Activated T-helper 2 cell treated with anti-CD3 and anti-CD28 coated beads, Interferon-gamma antibody, Interleukin-2, Interleukin-4, amounts not matched to agents 10 μg/mL and 5 μg/mL and 100 μg/mL, durations not matched to agents 14 hours and 24 hours and 36 hours (primary cell): ENCODE measurements around the gene SLC25A24. TPM values are rescaled to one million over a fixed set of nuclear protein-coding genes. Genes with fewer than 3 reads are reported as not detected.
"Not testable (repeated sequence)": the region's sequence is repeated elsewhere in the genome, so short reads cannot be mapped to it uniquely, and the experiment has no call there.

Experiments used
- DNase-seq: peaks from one replicate; pipeline ENCODE4 v3.0.0; 2021; ENCODE audit warnings: low spot score
- H3K27ac Mint-ChIP-seq: one replicate; pipeline ENCODE4 v1.8.0; 2021; ENCODE audit warnings: mixed read lengths
- H3K27me3 Mint-ChIP-seq: one replicate; pipeline ENCODE4 v1.8.0; 2021; ENCODE audit warnings: low read depth, mixed read lengths
- H3K36me3 Mint-ChIP-seq: one replicate; pipeline ENCODE4 v1.8.0; 2021; ENCODE audit warnings: low read depth, mixed read lengths
- H3K4me1 Mint-ChIP-seq: one replicate; pipeline ENCODE4 v1.8.0; 2021; ENCODE audit warnings: low read depth, mixed read lengths
- H3K4me3 Mint-ChIP-seq: one replicate; pipeline ENCODE4 v1.8.0; 2021; ENCODE audit warnings: low read depth, mild to moderate bottlenecking, moderate library complexity, mixed read lengths
- H3K9me3 Mint-ChIP-seq: one replicate; pipeline ENCODE4 v1.8.0; 2021; ENCODE audit warnings: mixed read lengths
- intact Hi-C: fragments of 100-400 bp; cut with micrococcal nuclease; formaldehyde crosslinking; loops from one replicate; pipeline ENCODE4 v1.15.1; 2023
- total RNA-seq: library from RNA; stranded (reverse); gene quantifications from 2 replicates; pipeline ENCODE4 v1.2.3, GENCODE V29; 2022

The SLC25A24 gene
- total RNA-seq, 1 donor from 2014 or later: 27.5 TPM

DNA sequence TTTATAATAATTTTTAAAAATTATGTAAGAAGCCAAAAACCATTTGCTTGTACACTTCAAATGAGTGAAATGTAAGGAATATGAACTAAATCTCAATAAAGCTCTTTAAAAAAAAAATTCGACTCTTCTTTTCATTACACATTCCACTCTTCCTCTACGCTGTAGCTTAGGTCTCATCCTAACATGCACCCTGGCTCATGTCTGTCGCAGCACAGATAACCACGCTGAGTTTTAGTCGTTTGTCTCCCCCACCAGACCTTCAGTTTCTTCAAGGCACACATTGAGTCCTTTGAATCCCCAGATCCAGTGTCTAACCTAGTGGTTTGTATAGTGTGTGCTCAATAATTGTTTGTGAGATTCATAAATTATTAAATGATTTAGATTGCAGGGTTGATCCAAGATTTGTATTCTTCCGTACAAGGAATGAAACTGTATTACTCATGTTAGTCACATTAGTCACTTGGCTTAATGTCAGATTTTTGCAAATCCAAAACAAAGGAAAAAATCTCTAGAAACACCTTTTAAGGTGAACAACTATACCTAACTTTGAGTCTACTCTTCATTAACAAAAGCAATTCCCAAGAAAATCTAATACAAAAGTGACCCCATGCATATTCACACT is 57.3 kb downstream of the SLC25A24 start:
- Mint-ChIP-seq H3K4me1 (peaks cover 4% of the 10 kb centered on the region), H3K27me3 (no peaks in the 10 kb centered on the region), H3K9me3 (peaks cover 3% of the 10 kb centered on the region), H3K27ac (no peak overlapping the region), H3K4me3 (no peak overlapping the region), H3K36me3 (peaks cover 76% of the 10 kb centered on the region)
- no peak for DNase-seq
- intact Hi-C loops: no loop called here

DNA sequence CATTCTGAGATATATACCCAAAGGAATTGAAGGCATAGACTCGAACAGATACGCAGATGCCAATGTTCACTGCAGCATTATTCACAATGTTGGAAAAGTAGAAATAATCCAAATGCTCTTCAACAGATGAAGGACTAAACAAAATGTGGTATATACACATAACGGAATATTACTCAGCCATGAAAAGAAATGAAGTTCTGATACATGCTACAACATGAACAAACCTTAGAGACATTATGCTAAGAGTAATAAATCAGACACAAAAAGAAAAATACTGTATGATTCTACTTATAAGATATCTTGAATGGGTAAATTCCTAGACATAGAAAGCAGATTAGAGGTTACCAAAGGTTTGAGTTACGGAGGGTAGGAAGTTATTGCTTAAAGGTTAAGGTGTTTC is 57.9 kb downstream of the SLC25A24 start:
- Mint-ChIP-seq H3K36me3 (peaks cover 72% of the 10 kb centered on the region), H3K27me3 (no peaks in the 10 kb centered on the region), H3K4me1 (peaks cover 4% of the 10 kb centered on the region), H3K9me3 (peaks cover 3% of the 10 kb centered on the region), H3K27ac (no peak overlapping the region), H3K4me3 (no peak overlapping the region)
- no peak for DNase-seq
- intact Hi-C loops: no loop called here

DNA sequence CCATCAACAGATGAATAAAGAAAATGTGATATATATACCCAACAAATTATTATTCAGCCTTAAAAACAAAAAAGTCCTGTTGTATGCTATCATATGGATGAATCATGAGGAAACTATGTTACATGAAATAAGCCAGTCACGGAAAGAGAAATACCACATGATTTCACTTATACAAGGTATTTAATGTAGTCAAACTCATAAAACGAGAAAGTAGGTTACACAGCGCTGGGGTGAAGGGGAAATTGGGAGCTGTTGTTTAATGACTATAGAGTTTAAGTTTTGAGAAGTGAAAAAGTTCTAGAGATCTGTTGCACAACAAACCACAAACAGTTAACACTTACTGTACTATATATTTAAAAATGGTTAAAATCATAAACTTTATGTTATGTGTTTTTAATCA is 58.5 kb downstream of the SLC25A24 start:
- no peak for DNase-seq
- Mint-ChIP-seq H3K27me3 (no peaks in the 10 kb centered on the region), H3K4me1 (peaks cover 4% of the 10 kb centered on the region), H3K4me3 (no peak overlapping the region), H3K9me3 (peaks cover 3% of the 10 kb centered on the region), H3K27ac (no peak overlapping the region), H3K36me3 (peaks cover 65% of the 10 kb centered on the region)
- intact Hi-C loops: no loop called here

DNA sequence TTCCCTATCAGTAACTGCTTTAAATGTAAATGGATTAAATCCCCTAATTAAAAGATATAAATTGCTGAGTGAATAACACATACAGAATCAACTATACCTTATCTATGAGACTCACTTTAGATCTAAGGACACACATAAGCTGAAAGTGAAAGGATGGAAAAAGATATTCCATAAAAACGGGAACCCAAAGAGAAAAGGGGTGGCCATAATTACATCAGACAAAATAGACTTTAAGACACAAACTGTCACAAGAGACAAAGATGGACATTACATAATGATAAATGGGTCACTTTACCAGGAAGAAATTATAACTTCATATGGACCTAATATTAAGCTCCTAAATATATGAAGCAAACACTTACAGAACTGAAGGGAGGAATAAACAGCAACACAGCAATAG is 59.2 kb downstream of the SLC25A24 start:
- Mint-ChIP-seq H3K4me1 (peaks cover 4% of the 10 kb centered on the region), H3K36me3 (peaks cover 58% of the 10 kb centered on the region), H3K9me3 (peaks cover 3% of the 10 kb centered on the region), H3K4me3 (no peak overlapping the region), H3K27me3 (no peaks in the 10 kb centered on the region), H3K27ac (no peak overlapping the region)
- no peak for DNase-seq
- intact Hi-C loops: no loop called here

DNA sequence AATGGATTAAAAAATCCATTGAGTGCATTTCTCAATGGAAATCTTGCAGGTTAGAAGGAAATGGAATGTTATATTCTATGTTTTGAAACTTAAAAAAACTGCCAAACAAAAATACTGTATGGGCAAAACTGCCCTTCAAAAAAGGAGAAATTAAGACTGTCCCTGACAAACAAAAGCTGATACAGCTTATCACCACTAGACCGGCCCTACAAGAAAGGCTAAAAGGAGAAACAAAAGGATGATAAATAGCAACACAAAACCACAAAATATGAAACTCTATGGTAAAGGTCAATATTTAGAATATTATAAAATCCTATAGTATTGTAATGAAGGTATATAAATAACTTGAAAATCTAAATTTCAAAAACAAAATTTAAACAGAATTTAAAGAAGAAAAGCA is 60.0 kb downstream of the SLC25A24 start:
- DNase-seq: no peak
- Mint-ChIP-seq H3K4me3 (no peak overlapping the region), H3K27ac (no peak overlapping the region), H3K27me3 (no peaks in the 10 kb centered on the region), H3K36me3 (peaks cover 54% of the 10 kb centered on the region), H3K9me3 (peaks cover 3% of the 10 kb centered on the region), H3K4me1 (peaks cover 4% of the 10 kb centered on the region)
- intact Hi-C loops: no loop called here

DNA sequence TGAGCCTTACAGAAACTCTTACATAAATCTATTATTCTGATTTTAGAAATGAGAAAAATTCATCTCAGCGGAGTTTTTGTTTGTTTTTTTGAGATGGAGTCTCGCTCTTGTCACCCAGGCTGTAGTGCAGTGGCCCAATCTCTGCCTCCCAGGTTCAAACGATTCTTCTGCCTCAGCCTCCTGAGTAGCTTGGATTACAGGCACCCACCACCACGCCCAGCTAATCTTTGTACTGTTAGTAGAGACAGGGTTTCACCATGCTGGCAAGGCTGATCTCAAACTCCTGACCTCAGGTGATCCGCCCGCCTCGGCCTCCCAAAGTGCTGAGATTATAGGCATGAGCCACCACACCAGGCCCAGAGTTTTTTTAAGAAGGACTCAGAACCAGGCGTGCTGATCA is 60.6 kb downstream of the SLC25A24 start:
- DNase-seq, intact Hi-C loops, H3K27ac Mint-ChIP-seq, H3K4me3 Mint-ChIP-seq, H3K4me1 Mint-ChIP-seq, H3K9me3 Mint-ChIP-seq, H3K27me3 Mint-ChIP-seq: not testable (repeated sequence)
- H3K36me3 Mint-ChIP-seq: peaks cover 51% of the 10 kb centered on the region

DNA sequence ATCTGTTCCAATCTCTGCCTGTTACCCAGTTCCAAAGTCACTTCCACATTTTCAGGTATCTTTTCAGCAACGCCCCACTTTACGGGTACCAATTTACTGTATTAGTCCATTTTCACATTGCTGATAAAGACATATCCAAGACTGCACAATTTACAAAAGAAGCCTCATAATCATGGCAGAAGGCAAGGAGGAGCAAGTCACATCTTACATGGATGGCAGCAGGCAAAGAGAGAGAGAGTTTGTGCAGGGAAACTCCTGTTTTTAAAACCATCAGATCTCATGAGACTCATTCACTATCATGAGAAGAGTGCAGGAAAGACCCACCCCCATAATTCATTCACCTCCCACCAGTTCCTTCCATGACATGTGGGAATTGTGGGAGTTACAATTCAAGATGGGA is 67.0 kb downstream of the SLC25A24 start:
- peaks cover 32% of the 10 kb centered on the region for H3K36me3 Mint-ChIP-seq
- H3K9me3 Mint-ChIP-seq, H3K27ac Mint-ChIP-seq, H3K4me1 Mint-ChIP-seq, H3K4me3 Mint-ChIP-seq, intact Hi-C loops, DNase-seq, H3K27me3 Mint-ChIP-seq: not testable (repeated sequence)

DNA sequence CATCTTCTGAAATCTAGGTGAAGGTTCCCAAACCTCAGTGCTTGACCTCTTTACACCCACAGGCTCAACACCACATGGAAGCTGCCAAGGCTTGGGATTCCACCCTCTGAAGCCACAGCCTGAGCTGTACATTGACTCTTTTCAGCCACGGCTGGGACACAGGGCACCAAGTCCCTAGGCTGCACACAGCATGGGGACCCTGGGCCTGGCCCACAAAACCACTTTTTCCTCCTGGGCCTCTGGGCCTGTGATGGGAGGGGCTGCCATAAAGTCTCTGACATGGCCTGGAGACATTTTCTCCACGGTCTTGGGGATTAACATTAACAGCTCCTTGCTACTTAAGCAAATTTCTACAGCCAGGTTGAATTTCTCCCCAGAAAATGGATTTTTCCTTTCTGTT is 67.8 kb downstream of the SLC25A24 start:
- H3K4me3 Mint-ChIP-seq, H3K27ac Mint-ChIP-seq, intact Hi-C loops, DNase-seq, H3K9me3 Mint-ChIP-seq, H3K27me3 Mint-ChIP-seq, H3K4me1 Mint-ChIP-seq: not testable (repeated sequence)
- H3K36me3 Mint-ChIP-seq: peaks cover 27% of the 10 kb centered on the region

DNA sequence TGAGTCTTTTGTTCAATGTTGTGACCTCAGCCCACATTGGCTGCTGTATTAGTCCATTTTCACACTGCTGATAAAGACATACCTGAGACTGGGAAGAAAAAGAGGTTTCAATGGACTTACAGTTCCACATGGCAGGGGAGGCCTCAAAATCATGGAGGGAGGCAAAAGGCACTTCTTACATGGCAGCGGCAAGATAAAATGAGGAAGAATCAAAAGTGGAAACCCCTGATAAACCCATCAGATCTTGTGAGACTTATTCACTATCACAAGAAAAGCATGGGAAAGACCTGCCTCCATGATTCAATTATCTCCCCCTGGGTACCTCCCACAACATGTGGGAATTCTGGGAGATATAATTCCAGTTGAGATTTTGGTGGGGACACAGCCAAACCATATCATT is 68.9 kb downstream of the SLC25A24 start:
- DNase-seq, H3K27ac Mint-ChIP-seq, H3K27me3 Mint-ChIP-seq, H3K4me1 Mint-ChIP-seq, H3K4me3 Mint-ChIP-seq, H3K9me3 Mint-ChIP-seq, intact Hi-C loops: not testable (repeated sequence)
- peaks cover 27% of the 10 kb centered on the region for H3K36me3 Mint-ChIP-seq

DNA sequence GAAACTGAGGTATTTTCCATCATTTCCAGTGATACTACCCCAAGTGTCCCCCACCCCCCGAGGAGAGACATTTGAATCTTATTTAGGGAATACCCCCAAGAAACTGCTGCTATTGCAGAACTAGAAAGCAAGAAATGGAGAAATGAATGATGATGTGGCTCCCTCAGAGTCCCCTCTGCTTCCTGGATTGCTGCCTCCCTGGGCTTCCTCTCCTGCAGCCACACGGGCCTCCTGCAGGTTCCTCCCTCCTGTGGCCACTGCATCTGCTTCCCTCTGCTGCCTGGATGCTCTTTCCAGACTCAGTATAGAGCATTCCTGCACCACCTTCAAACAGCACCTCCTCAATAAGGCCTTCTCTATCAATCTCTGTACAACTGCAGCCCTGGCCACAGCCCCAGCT is 69.3 kb downstream of the SLC25A24 start:
- intact Hi-C loops: no loop called here
- Mint-ChIP-seq H3K9me3 (peaks cover 7% of the 10 kb centered on the region), H3K36me3 (peaks cover 27% of the 10 kb centered on the region)

DNA sequence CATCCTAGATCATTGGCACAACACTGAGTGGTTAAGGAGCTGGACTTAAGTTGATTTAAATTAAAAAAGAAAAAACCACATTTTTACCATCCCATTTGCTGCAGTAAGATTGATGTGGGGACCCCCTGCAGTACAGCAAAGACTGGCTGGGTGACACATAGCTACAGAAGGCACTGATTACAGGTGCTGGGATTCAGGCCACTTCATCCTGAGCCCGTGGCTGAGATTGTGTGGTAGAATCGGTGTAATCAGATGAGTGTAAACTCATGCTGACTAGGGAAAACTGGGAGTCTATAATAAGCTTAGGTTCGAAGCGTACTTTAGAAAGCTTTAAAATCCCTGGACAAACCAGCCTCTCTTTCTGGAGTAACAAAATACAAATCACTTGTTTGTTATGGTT is 70.1 kb downstream of the SLC25A24 start:
- H3K27ac Mint-ChIP-seq: no peak overlapping the region
- intact Hi-C loops: loop anchor here (5.0 kb wide), 3 partner anchors 88 to 233 kb away; no protein-coding TSS in a partner anchor

More for the DNA sequence above, 69.3 kb downstream of the SLC25A24 start:
- DNase-seq: no peak
- Mint-ChIP-seq H3K4me3 (no peak overlapping the region), H3K27ac (no peak overlapping the region), H3K4me1 (no peaks in the 10 kb centered on the region), H3K27me3 (no peaks in the 10 kb centered on the region)

DNA sequence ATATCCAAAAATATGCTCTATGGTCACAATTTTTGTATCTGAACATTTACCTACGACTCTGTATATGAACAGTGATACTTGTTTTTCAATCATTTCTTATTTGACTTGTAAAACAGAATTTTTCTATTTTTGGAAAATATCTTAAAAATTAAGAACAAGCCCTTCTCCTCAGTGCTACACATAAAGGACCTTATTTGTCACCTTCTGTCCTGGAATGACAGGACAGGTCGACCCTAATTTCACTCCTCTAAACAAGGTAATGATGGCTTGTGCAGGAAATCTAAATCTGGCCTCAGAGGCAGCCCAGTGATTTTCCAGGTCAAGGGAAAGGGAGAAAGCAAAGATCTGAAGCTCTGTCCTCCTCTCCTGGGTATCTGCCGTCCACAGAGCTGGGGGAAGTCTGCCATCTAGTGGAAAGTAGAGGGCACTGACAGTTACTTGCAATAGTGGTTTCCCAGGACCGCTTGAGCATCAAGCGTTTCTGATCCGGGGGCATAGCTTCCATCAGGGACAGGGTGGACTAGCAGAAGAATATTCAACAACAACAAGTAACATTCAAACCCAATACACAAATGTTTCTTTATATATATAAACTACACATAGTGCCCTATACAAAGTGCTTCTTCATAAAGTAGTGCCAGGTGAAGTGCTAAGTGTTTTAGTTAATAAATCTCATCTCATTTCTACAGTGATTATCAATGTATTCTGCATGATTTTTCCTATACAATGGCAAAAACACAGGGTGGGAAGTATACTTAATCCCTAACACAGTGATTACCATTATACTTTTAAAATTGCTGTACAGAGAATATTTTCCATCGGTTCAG is 74.6 kb downstream of the SLC25A24 start:
- H3K4me3 Mint-ChIP-seq: no peak overlapping the region
- no peak overlapping the region for H3K27ac Mint-ChIP-seq
- H3K4me1 Mint-ChIP-seq: no peaks in the 10 kb centered on the region
- H3K36me3 Mint-ChIP-seq: no peaks in the 10 kb centered on the region
- intact Hi-C loops: loop anchor here (1.0 to 5.0 kb wide), 4 partner anchors 83 to 343 kb away; no protein-coding TSS in a partner anchor
- no peaks in the 10 kb centered on the region for H3K9me3 Mint-ChIP-seq
- peaks cover 6% of the 10 kb centered on the region for H3K27me3 Mint-ChIP-seq
- DNase-seq: peak; percentile 43

More for the DNA sequence above, 70.1 kb downstream of the SLC25A24 start:
- no peaks in the 10 kb centered on the region for H3K4me1 Mint-ChIP-seq
- no peak for DNase-seq
- H3K9me3 Mint-ChIP-seq: peaks cover 7% of the 10 kb centered on the region
- H3K36me3 Mint-ChIP-seq: peaks cover 24% of the 10 kb centered on the region
- peaks cover 2% of the 10 kb centered on the region for H3K27me3 Mint-ChIP-seq
- H3K4me3 Mint-ChIP-seq: no peak overlapping the region

DNA sequence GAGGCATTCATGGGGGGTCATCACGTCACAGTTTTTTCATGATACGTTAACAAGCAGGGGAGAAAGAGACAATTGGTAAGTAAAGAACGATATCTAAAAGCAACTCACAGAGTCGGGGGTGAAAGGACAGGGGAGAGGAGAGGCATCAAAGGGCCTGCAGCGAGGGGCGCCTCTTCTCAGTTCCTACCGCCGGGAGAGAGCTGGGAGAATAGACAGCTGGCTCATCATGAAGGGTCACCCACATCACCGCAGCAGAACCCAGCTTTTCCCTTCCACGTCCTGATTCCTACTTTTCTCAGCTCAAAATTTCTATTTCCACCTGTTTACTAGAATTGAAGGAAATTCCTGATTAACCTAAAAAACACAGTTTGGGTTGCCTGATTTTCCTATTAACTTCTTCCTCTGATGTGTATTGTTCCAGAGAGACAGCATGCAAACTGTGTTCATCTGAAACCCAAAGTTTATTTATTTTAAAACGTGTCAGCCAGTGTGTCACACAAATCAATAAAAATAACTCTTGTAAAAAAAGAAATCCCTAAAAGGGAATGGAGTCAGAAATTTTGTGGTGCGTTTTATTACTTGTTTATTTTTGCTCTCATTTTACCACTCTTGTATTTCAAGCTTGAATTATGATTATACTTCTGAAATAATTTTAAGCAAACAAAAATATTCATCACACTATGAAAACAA is 75.4 kb downstream of the SLC25A24 start:
- Mint-ChIP-seq H3K36me3 (no peaks in the 10 kb centered on the region), H3K27ac (no peak overlapping the region), H3K27me3 (peaks cover 14% of the 10 kb centered on the region), H3K4me3 (no peak overlapping the region), H3K4me1 (no peaks in the 10 kb centered on the region), H3K9me3 (no peaks in the 10 kb centered on the region)
- no peak for DNase-seq
- intact Hi-C loops: loop anchor here (1.0 to 5.0 kb wide), 4 partner anchors 82 to 342 kb away; no protein-coding TSS in a partner anchor
